Colonic mucosa (tissue), 4 donors: Measurements from ENCODE around the gene RBFOX2. TPM values are rescaled to one million over a fixed set of nuclear protein-coding genes. Genes with fewer than 3 reads are reported as not detected.

Source experiments
- DNase-seq: peaks from one replicate; pipeline ENCODE4 v3.0.0-alpha.2; 2020
- H3K27ac ChIP-seq: fragments of 200-600 bp; one replicate; pipeline ENCODE4 v1.8.0; 2021
- H3K27me3 ChIP-seq: fragments of 200-600 bp; one replicate; pipeline ENCODE4 v1.8.0; 2021
- H3K36me3 ChIP-seq: fragments of 200-600 bp; one replicate; pipeline ENCODE4 v1.8.0; 2021
- H3K4me1 ChIP-seq: fragments of 200-600 bp; one replicate; pipeline ENCODE4 v1.8.0; 2021; ENCODE audit warnings: mild to moderate bottlenecking
- H3K4me3 ChIP-seq: fragments of 200-600 bp; one replicate; pipeline ENCODE4 v1.8.0; 2021
- H3K9ac ChIP-seq, 2 donors: one replicate each; pipeline ENCODE4 v1.7.0; 2013; ENCODE audit warnings: control low read depth in 2 of 2, low read depth in 2 of 2, low read length in 2 of 2
- H3K9me3 ChIP-seq: fragments of 200-600 bp; one replicate; pipeline ENCODE4 v1.8.0; 2021
- CTCF ChIP-seq: fragments of 200-600 bp; IDR thresholded peaks from one replicate; pipeline ENCODE4 v1.8.0; 2022; ENCODE audit warnings: antibody characterized with exemption, mild to moderate bottlenecking
- intact Hi-C: fragments of 100-400 bp; cut with DNase I; formaldehyde crosslinking; loops from one replicate; pipeline ENCODE4 v1.14.1; 2022
- total RNA-seq, 2 donors: library from RNA; stranded (reverse); fragmentation: NEBNext Ultra II Directional in 1 of 2; extraction: Animal tissue kit (Norgen Biotek cat#: 25700) in 1 of 2; gene quantifications; one replicate each; pipeline ENCODE4 v1.2.1, GENCODE V29; 2021
- donor health status: healthy.
- donor health status: DM: no; HTN: no; CAD: no.
- donor health status: DM: no; HTN: no; CAD: no.

Gene RBFOX2
- total RNA-seq, 2 donors from 2014 or later: 44.4 to 60.2 TPM

GRCh38 chr22:36012332-36012731 lies 16.3 kb downstream of the RBFOX2 start:
- TF ChIP-seq CTCF: no peak
- no peaks in the 10 kb centered on the region for H3K36me3 ChIP-seq
- H3K4me3 ChIP-seq: no peak overlapping the region
- peaks cover 3% of the 10 kb centered on the region for H3K4me1 ChIP-seq
- intact Hi-C loops: no loop called here
- no peak overlapping the region for H3K9ac ChIP-seq
- no peaks in the 10 kb centered on the region for H3K27me3 ChIP-seq
- no peak for DNase-seq
- no peaks in the 10 kb centered on the region for H3K9me3 ChIP-seq
- no peak overlapping the region for H3K27ac ChIP-seq

GRCh38 chr22:36010882-36011281 lies 17.7 kb downstream of the RBFOX2 start:
- no peak overlapping the region for H3K4me3 ChIP-seq
- H3K27me3 ChIP-seq: no peaks in the 10 kb centered on the region
- no peak overlapping the region for H3K9ac ChIP-seq
- H3K4me1 ChIP-seq: peaks cover 3% of the 10 kb centered on the region
- no peak overlapping the region for H3K27ac ChIP-seq
- no peaks in the 10 kb centered on the region for H3K9me3 ChIP-seq
- TF ChIP-seq CTCF: no peak
- H3K36me3 ChIP-seq: no peaks in the 10 kb centered on the region
- DNase-seq: no peak
- intact Hi-C loops: no loop called here

GRCh38 chr22:36010090-36010489 lies 18.5 kb downstream of the RBFOX2 start:
- H3K27me3 ChIP-seq: no peaks in the 10 kb centered on the region
- intact Hi-C loops: no loop called here
- DNase-seq: no peak
- no peak overlapping the region for H3K4me3 ChIP-seq
- H3K4me1 ChIP-seq: peaks cover 3% of the 10 kb centered on the region
- H3K36me3 ChIP-seq: no peaks in the 10 kb centered on the region
- TF ChIP-seq CTCF: no peak
- H3K9me3 ChIP-seq: no peaks in the 10 kb centered on the region
- H3K27ac ChIP-seq: no peak overlapping the region
- H3K9ac ChIP-seq: peak overlapping the region in 1 of 2 donors; percentile 8

GRCh38 chr22:36009085-36009484 lies 19.5 kb downstream of the RBFOX2 start:
- H3K4me3 ChIP-seq: no peak overlapping the region
- no peak for TF ChIP-seq CTCF
- no peaks in the 10 kb centered on the region for H3K27me3 ChIP-seq
- H3K36me3 ChIP-seq: no peaks in the 10 kb centered on the region
- peaks cover 3% of the 10 kb centered on the region for H3K4me1 ChIP-seq
- intact Hi-C loops: loop anchor here (10.0 kb wide), 1 partner anchor 74 kb away; no protein-coding TSS in a partner anchor
- H3K9ac ChIP-seq: no peak overlapping the region
- no peaks in the 10 kb centered on the region for H3K9me3 ChIP-seq
- no peak for DNase-seq
- no peak overlapping the region for H3K27ac ChIP-seq

- H3K4me3 ChIP-seq: no peak overlapping the region
- H3K9ac ChIP-seq: no peak overlapping the region
- TF ChIP-seq CTCF: no peak
- no peaks in the 10 kb centered on the region for H3K9me3 ChIP-seq
- no peak for DNase-seq
- intact Hi-C loops: loop anchor here (10.0 kb wide), 1 partner anchor 74 kb away; no protein-coding TSS in a partner anchor
- H3K27ac ChIP-seq: no peak overlapping the region
- no peaks in the 10 kb centered on the region for H3K27me3 ChIP-seq
- no peaks in the 10 kb centered on the region for H3K36me3 ChIP-seq
- H3K4me1 ChIP-seq: peaks cover 3% of the 10 kb centered on the region
Observed at GRCh38 chr22:36008565-36008964, 20.1 kb downstream of the RBFOX2 start.
